CD4-positive, alpha-beta T cell treated with Interleukin-4 for 4 hours (primary cell): ENCODE results near the gene BBC3.

Experiments
- DNase-seq: peaks from one replicate; pipeline ENCODE4 v3.0.0-alpha.2; 2020

Gene BBC3

DNA sequence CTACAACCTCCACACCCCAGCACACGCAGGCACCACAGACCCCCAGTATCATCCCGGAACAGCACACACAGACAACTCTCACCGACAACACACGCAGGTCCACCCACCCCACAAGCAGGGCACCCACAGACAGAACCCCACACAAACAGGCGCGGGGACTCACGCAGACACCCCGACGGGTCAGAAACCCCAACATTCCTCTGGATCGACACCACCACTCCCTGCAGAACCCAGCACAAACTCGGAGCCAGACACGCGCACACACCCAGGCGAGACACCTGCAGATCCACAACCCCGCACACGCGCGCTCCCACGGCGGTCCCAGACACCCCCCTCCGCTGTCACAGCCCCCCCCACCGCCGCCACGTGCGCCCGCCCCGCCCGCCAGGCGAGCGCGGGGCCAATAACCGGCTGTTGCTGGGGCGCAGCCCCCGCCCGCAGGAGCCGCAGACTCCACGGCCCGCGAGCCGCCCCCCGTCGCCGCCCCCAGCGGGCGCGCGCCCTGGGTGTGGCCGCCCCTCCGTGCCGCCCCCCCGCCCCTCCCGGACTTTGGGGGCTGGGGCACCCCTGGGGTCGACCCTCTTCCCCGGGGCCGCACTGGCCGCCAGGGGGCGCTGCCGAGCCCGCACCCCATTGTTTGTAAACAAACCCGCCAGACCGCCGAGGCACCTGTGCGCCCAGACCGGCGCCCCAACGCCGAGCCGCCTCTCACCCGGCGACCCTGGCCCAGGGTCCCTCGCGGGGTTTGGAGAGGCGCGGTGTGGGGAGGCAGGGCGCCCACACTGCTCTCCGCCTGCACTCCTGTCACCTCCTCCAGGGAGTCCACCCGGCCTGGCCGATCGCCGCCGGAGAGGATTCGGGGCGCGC, 712 bp downstream of the BBC3 start:
- DNase-seq = peak; percentile 79

DNA sequence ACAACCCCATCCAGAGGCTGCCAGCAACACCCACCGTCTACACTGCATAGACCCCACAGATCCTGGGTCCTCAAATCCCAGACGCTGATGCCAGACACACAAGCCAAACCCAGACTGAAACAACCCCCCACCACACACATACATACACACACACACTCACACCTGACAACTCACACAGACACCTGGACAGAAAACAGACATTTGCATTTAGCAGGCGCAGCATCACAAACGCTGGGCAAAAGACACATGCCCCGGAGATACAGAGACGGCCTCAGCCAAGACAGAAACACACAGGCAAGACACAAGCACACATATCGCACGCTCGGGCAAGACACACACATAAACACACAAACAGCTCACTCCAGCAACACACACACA, 1.3 kb downstream of the BBC3 start:
- DNase-seq = peak; percentile 21

DNA sequence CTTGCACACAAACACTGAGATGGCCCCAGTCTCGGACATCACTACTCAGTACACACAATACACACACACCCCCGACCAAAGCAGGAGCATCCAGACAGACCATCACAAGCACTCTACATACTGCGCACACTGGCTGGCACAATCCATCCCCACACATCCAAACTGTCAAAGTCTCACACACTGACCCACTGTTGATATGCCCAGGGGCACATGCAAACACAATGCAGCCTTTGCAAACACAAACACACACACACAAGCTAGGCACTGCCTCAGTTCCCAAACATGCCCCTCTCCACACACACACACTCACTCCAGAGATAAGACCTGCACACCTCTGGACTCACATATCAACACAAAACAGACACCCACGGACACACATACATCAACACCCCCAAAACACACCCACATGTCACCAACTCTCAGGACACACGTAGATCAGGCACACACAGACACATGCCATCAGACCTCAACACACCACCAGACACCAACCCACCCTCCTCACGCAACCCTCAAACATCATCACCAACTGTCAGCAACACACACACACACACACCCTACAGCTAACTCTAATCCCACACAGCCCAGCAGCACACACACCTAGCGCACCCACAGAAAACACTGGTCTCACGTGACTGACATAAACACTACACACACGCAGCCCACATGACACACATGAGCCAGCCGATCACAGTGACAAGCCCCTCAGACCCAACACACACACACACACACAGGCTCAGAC, 1.9 kb downstream of the BBC3 start:
- DNase-seq = peak; percentile 71

DNA sequence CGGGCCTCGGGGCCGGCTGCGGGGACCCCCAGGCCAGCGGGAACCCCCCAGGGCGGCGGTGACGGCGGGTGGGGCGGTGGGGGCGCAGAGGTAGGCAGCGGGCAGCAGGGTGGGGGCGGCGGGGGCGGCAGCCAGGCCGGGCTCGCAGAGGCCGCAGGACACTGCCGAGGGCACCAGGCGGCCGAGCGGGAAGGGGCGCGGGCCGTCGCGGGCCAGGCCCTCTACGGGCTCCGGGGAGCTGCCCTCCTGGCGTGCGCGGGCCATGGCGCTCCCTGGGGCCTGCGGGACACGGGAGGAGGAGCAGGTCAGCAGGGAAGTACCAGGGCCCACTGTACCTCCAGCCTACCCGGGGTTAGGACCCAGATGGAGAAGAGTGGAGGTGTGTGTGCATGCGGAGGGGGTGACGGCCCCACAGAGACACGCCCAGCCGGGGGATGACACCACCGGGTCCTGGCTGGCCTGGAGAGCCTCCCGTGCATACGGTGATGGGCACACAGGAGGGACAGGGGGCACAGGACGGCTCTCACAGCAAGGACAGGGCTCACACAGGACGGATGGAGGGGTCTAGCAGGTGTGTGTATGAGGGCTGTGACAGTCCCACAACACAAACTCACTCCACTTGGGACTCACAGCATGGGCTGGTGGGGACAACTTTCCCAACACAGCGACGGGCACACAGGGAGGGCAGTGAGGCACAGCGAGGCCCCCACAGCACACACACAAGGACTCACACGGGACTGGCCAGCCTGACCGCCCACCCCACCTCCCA, 2.6 kb downstream of the BBC3 start:
- DNase-seq = peak; percentile 45

DNA sequence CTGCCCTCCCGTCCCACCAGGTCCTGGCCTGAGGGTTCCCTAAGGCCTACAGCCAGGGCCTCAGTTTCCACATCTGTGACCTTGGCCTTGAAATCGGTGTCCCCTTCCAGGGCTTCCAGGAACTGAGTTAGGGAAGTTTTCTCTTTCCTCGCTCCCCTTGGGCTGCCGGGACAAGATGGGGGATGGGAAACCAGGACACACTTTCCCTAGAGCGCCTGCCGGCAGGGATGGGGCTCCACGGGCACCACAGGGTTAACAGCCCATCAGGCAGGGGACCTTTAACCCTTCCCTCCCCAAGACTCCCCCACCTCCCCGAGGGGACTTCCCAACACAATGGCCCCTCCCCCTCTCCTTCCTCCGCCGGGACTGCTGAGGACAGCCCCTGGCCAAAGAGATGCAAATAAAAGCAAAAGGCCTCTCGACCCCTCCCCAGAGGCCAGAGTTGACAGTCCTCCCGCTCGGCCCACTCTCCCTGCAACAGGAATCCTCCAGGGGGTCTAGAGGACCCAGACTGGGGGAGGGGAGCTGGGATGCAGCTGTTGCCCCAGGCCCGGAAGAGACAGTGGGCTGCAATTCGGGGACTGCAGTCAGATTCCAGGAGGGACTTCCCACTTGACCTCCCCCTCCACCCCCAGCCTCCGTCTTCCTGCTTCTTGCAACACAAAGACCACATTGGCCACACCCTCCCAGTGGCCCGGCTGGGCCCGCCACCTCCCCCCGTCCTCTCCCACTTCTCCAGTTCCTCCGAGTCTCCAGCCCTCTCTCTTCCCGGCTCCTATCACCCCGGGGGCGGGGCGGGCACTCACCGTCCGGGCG, 3.4 kb downstream of the BBC3 start:
- peak; percentile 51 for DNase-seq

DNA sequence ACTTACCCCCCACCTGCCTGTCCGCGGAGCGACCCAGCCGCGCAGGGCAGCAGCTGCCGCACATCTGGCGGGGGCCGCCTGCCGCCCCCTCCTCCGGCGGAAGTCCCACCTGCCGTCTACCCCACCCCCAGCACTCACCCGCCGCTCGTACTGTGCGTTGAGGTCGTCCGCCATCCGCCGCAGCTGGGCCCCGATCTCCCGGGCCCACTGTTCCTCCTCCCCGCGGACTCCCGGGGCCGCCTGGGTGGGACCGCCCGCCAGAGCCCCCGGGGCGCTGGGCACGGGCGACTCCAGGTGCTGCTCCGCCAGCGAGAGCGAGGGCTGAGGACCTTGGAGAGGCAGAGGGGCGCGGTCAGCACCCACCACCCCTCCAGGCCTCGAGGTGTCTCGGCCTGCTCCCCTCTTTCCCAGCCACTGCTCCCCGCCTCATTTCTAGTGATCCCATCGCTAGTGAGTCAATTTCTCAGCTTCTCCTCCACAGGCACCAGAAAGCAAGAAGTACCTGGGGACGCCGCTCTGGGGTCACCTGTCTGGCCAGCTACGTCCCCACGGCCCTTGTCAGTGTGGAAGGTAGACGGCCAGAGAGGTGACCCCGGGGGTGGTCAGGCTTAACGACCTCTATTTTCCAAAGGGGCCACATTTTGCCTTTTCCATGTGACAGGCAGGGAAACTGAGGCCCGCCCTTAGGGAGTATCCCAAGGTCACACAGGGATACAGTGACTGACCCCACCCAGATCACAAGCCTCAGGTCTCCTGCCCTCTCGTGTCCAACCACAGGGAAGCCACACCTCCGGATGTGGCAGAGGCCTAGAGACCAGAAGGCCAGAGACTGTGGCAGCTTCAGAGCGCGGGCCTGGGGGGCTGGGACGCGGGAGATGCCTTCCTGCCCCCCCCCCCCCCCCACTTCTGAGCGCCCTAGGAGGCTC, 4.3 kb downstream of the BBC3 start:
- DNase-seq = peak; percentile 61

DNA sequence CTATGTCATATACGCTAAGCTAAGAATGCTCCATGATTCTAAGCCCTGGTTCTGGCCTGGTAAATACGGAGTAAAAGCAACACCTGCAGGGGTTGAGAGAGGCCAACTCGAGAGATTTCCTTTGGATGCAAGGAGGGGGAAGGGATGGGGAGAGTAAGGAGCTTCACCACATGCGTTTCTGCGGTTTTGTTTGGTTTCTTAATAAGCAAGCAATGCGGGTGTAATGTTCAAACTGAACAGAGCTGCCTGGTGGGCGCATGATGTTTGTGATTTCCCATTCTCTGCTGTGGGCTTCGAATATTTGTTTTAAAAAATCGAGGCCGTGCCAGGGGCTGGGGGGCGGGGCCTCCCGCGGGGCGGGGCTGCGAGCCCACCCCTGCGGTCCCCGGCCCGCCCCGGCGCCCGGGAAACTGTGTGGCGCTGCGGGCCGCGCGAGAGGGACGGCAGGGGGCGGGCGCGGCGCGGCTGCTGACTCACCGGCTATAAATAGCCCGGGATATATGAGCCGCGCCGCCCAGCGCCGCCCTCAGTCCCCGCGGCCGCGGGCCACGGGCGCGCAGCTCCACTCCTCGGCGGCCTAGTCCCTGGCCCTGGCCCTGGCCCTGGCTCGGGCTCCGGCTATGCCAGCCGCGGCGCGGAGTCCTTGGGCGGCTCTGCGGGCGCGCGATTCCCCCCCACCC, 5.1 kb downstream of the BBC3 start:
- DNase-seq = peak; percentile 86

DNA sequence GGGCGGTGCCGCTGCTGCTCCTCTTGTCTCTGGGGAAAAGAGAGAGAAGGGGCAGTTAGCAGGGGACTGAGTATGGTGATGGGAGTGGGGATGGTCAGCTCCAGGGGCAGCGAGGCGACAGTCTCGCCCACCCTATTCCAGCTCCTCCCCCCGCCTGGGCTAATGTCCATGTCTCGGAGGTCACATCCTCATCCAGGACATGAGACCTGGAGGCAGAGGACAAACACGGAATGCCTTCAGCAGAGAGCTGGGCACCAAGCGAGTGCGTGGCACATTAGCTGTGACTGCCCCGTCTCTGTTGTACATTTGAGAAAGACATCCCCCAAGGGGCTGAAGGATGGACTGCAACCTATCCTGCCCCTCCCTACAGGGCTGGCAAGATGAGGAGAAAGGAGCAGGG, 9.1 kb downstream of the BBC3 start:
- DNase-seq = no peak

DNA sequence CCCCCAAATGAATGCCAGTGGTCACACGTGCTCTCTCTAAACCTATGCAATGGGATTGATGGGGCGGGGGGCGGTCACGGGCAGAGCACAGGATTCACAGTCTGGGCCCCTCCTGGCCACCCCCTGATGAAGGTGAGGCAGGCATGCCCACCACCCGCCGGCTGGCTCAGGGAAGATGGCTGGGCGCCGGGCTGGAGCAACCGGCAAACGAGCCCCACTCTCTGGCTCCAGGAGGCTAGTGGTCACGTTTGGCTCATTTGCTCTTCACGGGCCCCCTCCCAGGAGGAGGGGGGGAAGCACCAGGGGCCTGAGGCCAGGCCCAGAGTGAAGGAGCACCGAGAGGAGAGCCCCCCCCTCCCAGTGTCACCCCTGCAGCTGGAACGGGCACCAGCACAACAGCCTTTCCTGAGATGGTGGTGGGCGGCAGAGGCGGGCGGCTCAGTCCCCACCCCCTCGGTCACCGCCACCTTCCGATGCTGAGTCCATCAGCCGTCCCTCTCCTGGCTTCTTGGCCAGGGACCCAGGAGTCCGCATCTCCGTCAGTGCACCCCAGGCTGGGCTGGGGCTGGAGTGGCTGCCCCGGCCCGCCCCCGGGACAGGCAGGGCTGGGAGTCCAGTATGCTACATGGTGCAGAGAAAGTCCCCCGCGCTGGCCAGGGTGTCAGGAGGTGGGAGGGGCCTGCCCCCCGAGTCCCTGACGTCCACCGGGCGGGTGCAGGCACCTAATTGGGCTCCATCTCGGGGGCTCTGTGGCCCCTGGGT, 9.7 kb downstream of the BBC3 start:
- DNase-seq = no peak

DNA sequence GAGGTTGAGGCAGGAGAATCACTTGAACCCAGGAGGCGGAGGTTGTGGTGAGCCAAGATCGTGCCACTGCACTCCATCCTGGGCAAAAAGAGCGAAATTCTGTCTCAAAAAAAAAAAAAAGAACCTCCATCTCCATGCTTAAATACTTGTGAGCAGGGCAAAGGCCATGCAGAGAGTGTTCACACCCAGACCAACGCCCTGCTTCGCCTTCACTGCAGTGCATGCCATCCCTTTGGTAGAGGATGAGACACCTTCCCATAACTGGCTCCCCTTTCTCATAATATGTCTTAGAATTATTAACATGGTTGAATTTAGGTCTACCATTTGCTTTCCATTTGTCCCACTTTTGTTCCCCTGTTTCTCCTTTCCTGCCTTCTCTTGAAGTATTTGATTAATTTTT, 15.4 kb downstream of the BBC3 start:
- DNase-seq = no peak

DNA sequence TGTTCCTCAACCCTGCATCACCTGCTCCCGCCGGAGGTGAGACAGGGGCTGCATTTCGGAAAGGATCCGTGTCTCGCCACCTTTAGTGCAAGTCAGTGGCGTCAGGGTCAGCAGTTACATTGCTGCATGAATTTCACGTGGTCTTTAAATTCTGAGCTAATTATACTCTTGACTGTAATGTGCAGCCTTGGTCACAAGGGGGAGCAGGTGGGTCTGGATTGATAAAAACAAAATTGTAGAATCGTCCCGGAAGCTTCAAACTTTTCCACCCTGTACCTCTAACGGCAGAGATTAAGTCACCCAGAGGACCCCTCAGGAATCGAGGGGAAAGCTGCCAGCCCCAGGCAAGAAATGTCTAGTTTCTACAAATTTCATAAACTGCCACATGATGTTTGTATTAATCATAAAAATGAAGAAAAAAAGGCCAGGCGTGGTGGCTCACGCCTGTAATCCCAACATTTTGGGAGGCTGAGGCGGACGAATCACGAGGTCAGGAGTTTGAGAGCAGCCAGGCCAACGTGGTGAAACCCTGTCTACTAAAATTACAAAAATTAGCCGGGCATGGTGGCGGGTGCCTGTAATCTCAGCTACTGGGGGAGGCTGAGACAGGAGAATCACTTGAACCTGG, 20.2 kb downstream of the BBC3 start:
- peak; percentile 80 for DNase-seq

DNA sequence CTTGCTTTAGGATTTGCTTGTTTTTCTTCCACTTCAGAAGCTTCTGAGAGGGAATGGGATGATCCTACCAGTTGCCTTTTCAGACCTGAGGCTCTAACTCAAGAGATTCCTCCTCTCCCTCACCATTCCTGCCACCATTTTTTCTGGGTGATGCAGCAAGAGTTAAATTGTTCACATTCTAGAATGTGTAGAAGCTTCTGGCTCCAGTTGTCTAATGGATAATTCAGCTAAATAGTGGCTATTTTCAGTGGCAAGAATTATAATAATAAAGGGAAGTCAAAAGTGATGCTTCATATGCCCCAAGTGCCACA, 20.9 kb downstream of the BBC3 start:
- no peak for DNase-seq

DNA sequence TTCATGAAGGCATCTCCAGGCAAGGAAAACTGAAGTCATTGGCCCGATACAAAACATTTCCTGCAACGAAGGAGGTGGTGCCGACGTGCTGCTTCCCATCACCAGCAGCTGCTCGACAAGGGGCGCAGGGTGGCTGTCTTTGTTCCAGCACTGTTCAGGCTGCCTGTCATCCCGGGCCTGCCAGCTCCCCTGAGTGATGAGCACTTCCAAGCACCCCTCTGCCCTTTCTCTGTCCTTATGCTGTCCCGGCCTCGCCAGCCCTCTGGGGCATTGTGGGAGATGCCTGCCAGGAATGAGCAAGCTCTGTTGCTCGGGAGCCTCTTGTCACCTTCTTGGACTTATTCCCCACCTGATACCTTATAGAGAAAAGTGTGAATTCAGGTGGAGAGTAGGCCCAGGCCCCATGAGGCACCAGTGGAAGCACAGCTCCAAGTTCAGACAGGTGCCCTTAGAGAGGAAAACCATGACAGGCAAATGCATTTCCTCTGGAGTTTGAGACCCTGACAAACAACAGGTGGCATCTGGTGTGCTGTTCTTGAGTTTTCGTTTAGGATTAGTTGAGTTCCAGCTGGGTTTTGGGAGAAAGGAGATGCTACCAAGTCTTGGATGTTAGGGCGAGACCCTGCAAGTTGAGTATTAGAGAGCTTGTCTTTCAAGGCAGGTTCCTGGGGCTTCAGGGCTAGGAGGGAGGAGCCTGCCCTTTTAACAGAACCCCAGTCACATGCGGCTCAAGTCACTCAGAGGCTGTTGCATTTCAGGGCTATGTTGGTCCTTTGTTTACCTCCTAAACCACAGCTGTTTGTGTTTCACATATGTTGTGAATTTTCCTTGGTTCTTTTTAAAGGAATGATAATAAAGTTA, 21.4 kb downstream of the BBC3 start:
- DNase-seq = no peak

DNA sequence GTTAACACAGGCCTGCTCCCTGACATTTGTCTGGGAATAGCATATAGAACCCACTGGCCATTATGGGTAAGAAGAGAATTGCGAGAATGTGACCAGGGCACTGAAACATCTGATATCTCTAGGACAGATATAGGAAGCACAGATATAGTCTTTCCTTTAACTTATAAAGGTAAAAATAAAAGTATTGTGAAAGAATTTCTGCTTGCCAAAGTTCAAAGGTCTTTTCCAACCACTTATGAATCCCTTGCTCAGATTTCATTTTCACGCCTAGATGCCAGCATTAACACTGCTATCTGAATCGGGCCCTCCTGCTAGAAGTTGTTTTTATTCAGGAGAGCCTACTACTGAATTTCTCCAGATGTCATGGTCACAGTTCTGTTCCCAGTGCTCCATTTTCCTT, 27.7 kb downstream of the BBC3 start:
- no peak for DNase-seq

DNA sequence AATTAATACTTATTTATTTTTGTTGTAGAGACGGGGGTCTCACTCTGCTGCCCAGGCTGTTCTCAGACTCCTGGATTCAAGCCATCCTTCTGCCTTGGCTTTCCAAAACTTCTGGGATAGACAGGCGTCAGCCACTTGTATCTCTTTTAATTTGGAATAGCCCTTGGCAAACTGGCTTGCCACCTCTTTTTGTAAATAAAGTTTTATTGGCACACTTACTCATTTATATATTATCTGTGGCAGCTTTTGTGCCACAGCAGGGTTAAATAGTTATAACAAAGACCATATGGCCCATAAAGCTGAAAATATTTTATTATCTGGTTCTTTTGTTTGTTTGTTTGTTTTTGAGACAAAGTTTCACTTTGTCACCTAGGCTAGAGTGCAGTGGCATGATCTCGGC, 30.5 kb downstream of the BBC3 start:
- DNase-seq = no peak

DNA sequence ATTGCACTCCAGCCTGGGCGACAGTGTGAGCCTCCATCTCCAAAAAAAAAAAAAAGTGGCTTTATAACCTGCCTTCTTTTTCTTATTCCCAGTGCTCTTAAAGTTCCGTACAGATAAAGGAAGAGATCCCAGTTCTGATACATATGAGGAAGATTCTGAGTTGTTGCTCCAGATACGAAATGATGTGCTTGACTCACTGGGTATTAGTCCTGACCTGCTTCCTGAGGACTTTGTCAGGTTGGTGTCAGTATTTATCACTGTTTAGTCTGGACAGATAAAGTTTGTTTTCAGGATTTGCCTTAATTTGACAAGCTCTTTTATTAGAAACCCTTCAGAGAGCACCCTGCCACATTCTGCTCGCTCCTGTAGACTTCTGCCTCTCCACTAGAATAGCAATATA, 33.9 kb downstream of the BBC3 start:
- no peak for DNase-seq

DNA sequence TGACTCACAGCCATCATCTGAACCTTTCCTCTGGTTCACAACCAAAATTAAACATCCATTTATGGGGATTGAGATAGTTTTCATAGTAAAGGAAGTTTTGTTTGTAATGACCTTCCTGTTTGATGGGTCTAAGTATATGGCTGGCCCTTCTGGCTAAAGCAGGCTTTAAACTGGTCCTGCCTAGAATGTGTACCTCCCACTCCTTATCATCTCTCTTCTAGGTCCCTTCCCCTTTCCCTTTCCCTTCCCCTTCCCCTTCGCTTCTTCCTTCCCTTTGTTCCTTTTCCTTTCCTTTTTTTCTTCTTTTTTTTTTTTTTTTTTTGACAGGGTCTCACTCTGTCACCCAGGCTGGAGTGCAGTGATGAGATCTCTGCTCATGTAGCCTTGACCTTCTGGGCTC, 35.6 kb downstream of the BBC3 start:
- DNase-seq = no peak

DNA sequence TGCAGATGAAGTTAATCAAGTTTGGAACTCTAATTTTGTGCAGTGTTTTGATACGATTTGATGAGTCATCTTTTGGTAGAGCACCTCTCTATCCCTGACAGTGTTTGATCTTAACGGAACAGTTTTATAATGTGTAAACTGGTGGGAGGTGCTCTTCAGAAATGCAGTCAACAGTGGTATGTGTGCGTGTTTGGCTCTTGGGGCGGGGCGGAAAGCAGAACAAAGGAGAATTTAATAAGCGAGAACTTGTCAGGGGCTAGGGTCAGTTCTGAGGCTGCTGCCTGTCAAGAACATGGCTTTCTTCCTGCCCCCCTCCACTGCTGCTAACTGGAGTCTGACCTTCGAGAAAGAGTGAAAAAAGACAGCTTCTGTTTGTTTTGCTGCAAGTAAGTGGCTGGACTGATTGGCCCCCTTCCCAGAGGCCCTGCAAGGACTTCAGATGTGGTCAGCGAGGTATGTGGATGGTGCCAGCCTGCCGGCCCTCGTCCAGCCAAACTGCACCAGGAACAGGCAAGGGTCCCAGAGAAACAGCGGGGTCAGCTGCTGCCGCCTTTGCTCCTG, 40.8 kb downstream of the BBC3 start:
- peak; percentile 83 for DNase-seq
